Gastroesophageal sphincter (tissue), 3 donors: ENCODE results near the gene PXYLP1.

Source experiments
- CTCF ChIP-seq, 4 experiments: fragments of 200-600 bp in 2 of 4; fragments of 450-650 bp in 2 of 4; sonication (generic) in 1 of 4; IDR thresholded peaks; one replicate each; pipeline ENCODE4 v1.5.1; 2017 to 2019; ENCODE audit warnings: antibody characterized with exemption in 4 of 4, mild to moderate bottlenecking in 2 of 4, moderate library complexity in 2 of 4
- EP300 ChIP-seq: sonication (generic); formaldehyde crosslinking; IDR thresholded peaks from one replicate; pipeline ENCODE4 v1.6.1; 2017; ENCODE audit warnings: antibody characterized with exemption, mild to moderate bottlenecking
- POLR2A ChIP-seq, 2 donors: fragments of 450-650 bp; IDR thresholded peaks; one replicate each; pipeline ENCODE4 v1.6.1; 2017; ENCODE audit warnings: antibody characterized with exemption in 2 of 2, mild to moderate bottlenecking in 2 of 2, moderate library complexity in 1 of 2

- TF ChIP-seq POLR2A (IDR thresholded peaks at IDR 0.05) (no peak), EP300 (no peak), CTCF (IDR thresholded peaks at IDR 0.05) (no peak)
Observed at GRCh38 chr3:141184430-141184829, 47.2 kb upstream of the PXYLP1 start.
